Endothelial cell of umbilical vein (primary cell): ENCODE measurements around the gene MOB3B. TPM values are rescaled to one million over a fixed set of nuclear protein-coding genes. Genes with fewer than 3 reads are reported as not detected.

Experiments used
- BruUV-seq: library from RNA; stranded (reverse); fragments of 400-500 nt; replicated peaks from 2 replicates; lab custom pipeline; 2021; lab: Mats Ljungman, UMichigan
- CTCF ChIA-PET: fragments of 300-600, 350-600 bp; sonication (Branson Sonifier 250); formaldehyde crosslinking; loops from one replicate; lab custom pipeline; 2021; ENCODE audit warnings: antibody characterized with exemption, inconsistent platforms; lab: Charles Lee
- POLR2A ChIA-PET: fragments of 300-600, 350-600 bp; sonication (Branson Sonifier 250); formaldehyde crosslinking; loops from one replicate; lab custom pipeline; 2021; ENCODE audit warnings: antibody characterized with exemption, inconsistent platforms; lab: Charles Lee
- DNase-seq: peaks from one replicate; pipeline ENCODE4 v3.0.0-alpha.2; 2011; ENCODE audit warnings: low read depth, low spot score
- FAIRE-seq: peaks from 2 replicates; lab custom pipeline; 2011; peaks lifted over from hg19 to GRCh38; lab: Jason Lieb, UNC
- H2AFZ ChIP-seq: 2 replicates; pipeline ENCODE4 v1.6.0; 2012; ENCODE audit warnings: low read depth, low read length, control low read depth, inconsistent platforms
- H3K27ac ChIP-seq: 2 replicates; pipeline ENCODE4 v1.5.1; 2011; ENCODE audit warnings: low read depth, mild to moderate bottlenecking, control low read depth, low read length, moderate library complexity; ENCODE audit not compliant: insufficient read depth
- H3K27me3 ChIP-seq, 2 experiments: 2 replicates each; pipeline versions ENCODE4 v1.6.0 to v1.6.1; 2011; ENCODE audit warnings: low read length in 2 of 2, mixed read lengths in 1 of 2; ENCODE audit not compliant: control insufficient read depth in 2 of 2, insufficient read depth in 2 of 2
- H3K36me3 ChIP-seq, 2 experiments: 2 replicates in 1 of 2; 3 replicates in 1 of 2; pipeline ENCODE4 v1.5.1; 2011; ENCODE audit warnings: low read length in 2 of 2, mild to moderate bottlenecking in 1 of 2, moderate library complexity in 1 of 2; ENCODE audit not compliant: control insufficient read depth in 2 of 2, insufficient read depth in 2 of 2; ENCODE audit errors: extremely low read depth in 1 of 2
- H3K4me1 ChIP-seq: 3 replicates; pipeline ENCODE4 v1.5.1; 2011; ENCODE audit warnings: mild to moderate bottlenecking, low read length; ENCODE audit not compliant: control insufficient read depth, insufficient read depth; ENCODE audit errors: extremely low read depth
- H3K4me2 ChIP-seq: 2 replicates; pipeline ENCODE4 v1.6.1; 2011; ENCODE audit warnings: low read length, control low read depth, mixed read lengths; ENCODE audit not compliant: insufficient read depth
- H3K4me3 ChIP-seq, 3 experiments: fragments of 200-600 bp in 1 of 3; sonication (generic), shearing (Covaris generic) in 1 of 3; replicated peaks in 1 of 3; 2 replicates each; pipeline ENCODE4 v1.5.1; 2011 to 2016; ENCODE audit warnings: control low read depth in 3 of 3, low read length in 3 of 3, mild to moderate bottlenecking in 2 of 3, inconsistent platforms in 1 of 3, low read depth in 1 of 3, moderate library complexity in 1 of 3; ENCODE audit not compliant: insufficient read depth in 1 of 3
- H3K79me2 ChIP-seq: 2 replicates; pipeline ENCODE4 v1.6.0; 2012; ENCODE audit warnings: low read length, inconsistent platforms; ENCODE audit not compliant: control insufficient read depth, insufficient read depth
- H3K9ac ChIP-seq: replicated peaks from 2 replicates; pipeline ENCODE3; 2011; ENCODE audit warnings: low read length, control low read depth; ENCODE audit not compliant: insufficient read depth; ENCODE audit errors: extremely low read depth
- H3K9me1 ChIP-seq: replicated peaks from 3 replicates; pipeline ENCODE4 v1.6.0; 2011; ENCODE audit warnings: mild to moderate bottlenecking, low read length; ENCODE audit not compliant: control insufficient read depth, insufficient read depth; ENCODE audit errors: extremely low read depth
- H3K9me3 ChIP-seq: replicated peaks from 2 replicates; pipeline ENCODE4 v1.5.1; 2012; ENCODE audit warnings: low read length, inconsistent platforms; ENCODE audit not compliant: control insufficient read depth, insufficient read depth
- H4K20me1 ChIP-seq: replicated peaks from 2 replicates; pipeline ENCODE3; 2011; ENCODE audit warnings: mild to moderate bottlenecking, low read length; ENCODE audit not compliant: control insufficient read depth, insufficient read depth; ENCODE audit errors: extremely low read depth
- EZH2 ChIP-seq: IDR thresholded peaks from 2 replicates; pipeline ENCODE4 v1.6.1; 2012; ENCODE audit warnings: borderline replicate concordance, low read depth, mild to moderate bottlenecking, moderate library complexity, low read length, inconsistent platforms; ENCODE audit not compliant: severe bottlenecking
- FOS ChIP-seq: IDR thresholded peaks from 2 replicates; pipeline ENCODE4 v1.6.1; 2011; ENCODE audit warnings: mild to moderate bottlenecking, low read length, moderate library complexity, borderline replicate concordance; ENCODE audit not compliant: insufficient read depth
- GATA2 ChIP-seq: IDR thresholded peaks from 2 replicates; pipeline ENCODE4 v1.7.0; 2011; ENCODE audit warnings: low read depth, mild to moderate bottlenecking, moderate library complexity, mixed read lengths, low read length; ENCODE audit not compliant: insufficient read length, insufficient read depth
- JUN ChIP-seq: IDR thresholded peaks from 2 replicates; pipeline ENCODE4 v1.6.1; 2011; ENCODE audit warnings: borderline replicate concordance, low read depth; ENCODE audit not compliant: insufficient read length, insufficient read depth
- MYC ChIP-seq: IDR thresholded peaks from one replicate; pipeline ENCODE4 v1.6.1; 2011; ENCODE audit warnings: mild to moderate bottlenecking, low read depth, low read length
- POLR2A ChIP-seq: IDR thresholded peaks from 2 replicates; pipeline ENCODE4 v1.6.1; 2012; ENCODE audit warnings: low read depth, mild to moderate bottlenecking, control low read depth, low read length
- POLR2AphosphoS5 ChIP-seq: IDR thresholded peaks from 2 replicates; pipeline ENCODE4 v1.6.1; 2012; ENCODE audit warnings: low read depth, mild to moderate bottlenecking, control low read depth, low read length, moderate library complexity; ENCODE audit not compliant: insufficient read depth
- dilution Hi-C: fragments of 300-500 bp; cut with MboI; formaldehyde crosslinking; loops from one replicate; pipeline ENCODE4 v1.15.0; 2019; ENCODE audit warnings: low sequenced_read_pairs; ENCODE audit not compliant: extremely low pct_ligation_motif_present
- intact Hi-C: fragments of 100-400 bp; cut with micrococcal nuclease; formaldehyde crosslinking; loops from one replicate; pipeline ENCODE4 v1.10.0; 2022
- polyA plus RNA-seq, 4 experiments: library from polyadenylated mRNA; depleted of rRNA in 3 of 4; stranded (reverse) in 3 of 4; unstranded in 1 of 4; fragments of >200 nt; gene quantifications; 2 replicates each; pipeline versions ENCODE4 v1.2.1 to v1.2.3, GENCODE V29; 2011 to 2012; ENCODE audit warnings: missing spikeins in 1 of 4
- total RNA-seq: library from RNA; stranded (reverse); gene quantifications from 2 replicates; pipeline ENCODE4 v1.2.3, GENCODE V29; 2021
- TF ChIP-seq, protein P1 (sequence below): IDR thresholded peaks from 2 replicates; pipeline ENCODE4 v1.6.1; 2011; ENCODE audit not compliant: insufficient read depth, insufficient read length
- TF ChIP-seq, protein P2 (sequence below), 2 donors: IDR thresholded peaks; 1 replicate in 1 of 2; 2 replicates in 1 of 2; pipeline ENCODE4 v1.5.1; 2011; ENCODE audit warnings: low read length in 2 of 2, mild to moderate bottlenecking in 2 of 2, moderate library complexity in 2 of 2, control low read depth in 1 of 2, inconsistent platforms in 1 of 2, low read depth in 1 of 2; ENCODE audit not compliant: insufficient read depth in 1 of 2; ENCODE audit errors: extremely low read depth in 1 of 2

The MOB3B gene
- total and polyA plus RNA-seq, 2 donors (not counting 3 experiments of a cell fraction or from before 2014, with no cell fraction given): 0.03 TPM; not detected in 1

DNA sequence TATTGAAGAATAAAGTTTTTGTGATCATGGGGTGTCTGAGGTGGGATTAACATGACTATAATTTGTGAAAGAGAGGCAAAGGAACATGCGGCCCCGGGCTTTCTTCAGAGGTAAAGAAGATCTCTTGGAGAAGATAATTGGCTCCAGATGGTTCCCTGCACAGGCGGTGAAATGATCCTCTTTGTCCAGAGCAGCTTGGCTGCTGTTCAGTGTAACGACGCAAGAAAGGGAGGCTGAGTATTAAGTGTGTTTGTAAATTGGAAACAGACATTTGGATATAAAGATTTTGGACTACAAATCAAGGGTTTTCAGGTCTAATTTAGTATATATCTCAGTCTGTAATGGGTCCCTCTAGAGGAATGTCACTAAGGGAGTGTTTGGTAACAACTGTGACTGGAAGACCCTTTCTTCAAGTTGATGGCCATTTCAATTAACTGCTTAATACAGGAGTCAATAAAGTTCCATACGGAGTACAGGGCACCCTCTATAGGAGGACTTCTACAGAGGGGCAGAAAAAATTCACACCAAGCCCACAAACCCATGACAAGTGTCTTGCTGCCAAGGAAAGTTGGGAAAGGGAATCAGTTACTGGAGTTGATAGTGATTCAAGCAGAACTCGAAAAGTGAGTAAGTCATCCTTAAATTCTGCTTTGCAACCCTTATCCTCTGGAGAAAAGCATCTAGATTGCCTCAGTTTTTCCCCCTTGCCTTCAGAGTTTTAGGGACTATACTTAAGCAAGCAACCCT lies 236.8 kb downstream of the MOB3B start:
- dilution Hi-C loops (no loop called here), intact Hi-C loops (no loop called here)
- H3K27ac ChIP-seq: no peak overlapping the region
- FAIRE-seq (no peak), DNase-seq (no peak)
- CTCF ChIA-PET: interaction anchor here (1.3 kb wide), 1 partner anchor 40 kb away, joined by 3 read pairs; no protein-coding TSS in a partner anchor
- no peak overlapping the region for H3K4me2 ChIP-seq
- H3K36me3 ChIP-seq: no peaks in the 10 kb centered on the region
- TF ChIP-seq FOS (no peak), MYC (no peak), JUN (no peak), GATA2 (no peak), POLR2AphosphoS5 (no peak), POLR2A (no peak), EZH2 (no peak)
- TF ChIP-seq, protein P1, sequence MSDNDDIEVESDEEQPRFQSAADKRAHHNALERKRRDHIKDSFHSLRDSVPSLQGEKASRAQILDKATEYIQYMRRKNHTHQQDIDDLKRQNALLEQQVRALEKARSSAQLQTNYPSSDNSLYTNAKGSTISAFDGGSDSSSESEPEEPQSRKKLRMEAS: no peak
- TF ChIP-seq, protein P2, sequence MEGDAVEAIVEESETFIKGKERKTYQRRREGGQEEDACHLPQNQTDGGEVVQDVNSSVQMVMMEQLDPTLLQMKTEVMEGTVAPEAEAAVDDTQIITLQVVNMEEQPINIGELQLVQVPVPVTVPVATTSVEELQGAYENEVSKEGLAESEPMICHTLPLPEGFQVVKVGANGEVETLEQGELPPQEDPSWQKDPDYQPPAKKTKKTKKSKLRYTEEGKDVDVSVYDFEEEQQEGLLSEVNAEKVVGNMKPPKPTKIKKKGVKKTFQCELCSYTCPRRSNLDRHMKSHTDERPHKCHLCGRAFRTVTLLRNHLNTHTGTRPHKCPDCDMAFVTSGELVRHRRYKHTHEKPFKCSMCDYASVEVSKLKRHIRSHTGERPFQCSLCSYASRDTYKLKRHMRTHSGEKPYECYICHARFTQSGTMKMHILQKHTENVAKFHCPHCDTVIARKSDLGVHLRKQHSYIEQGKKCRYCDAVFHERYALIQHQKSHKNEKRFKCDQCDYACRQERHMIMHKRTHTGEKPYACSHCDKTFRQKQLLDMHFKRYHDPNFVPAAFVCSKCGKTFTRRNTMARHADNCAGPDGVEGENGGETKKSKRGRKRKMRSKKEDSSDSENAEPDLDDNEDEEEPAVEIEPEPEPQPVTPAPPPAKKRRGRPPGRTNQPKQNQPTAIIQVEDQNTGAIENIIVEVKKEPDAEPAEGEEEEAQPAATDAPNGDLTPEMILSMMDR (IDR thresholded peaks at IDR 0.05; ENCODE audit: extremely low read depth in 1 of 2, insufficient read depth in 1 of 2, low read depth in 1 of 2, low read length in 2 of 2): no peak
- H4K20me1 ChIP-seq: no peaks in the 10 kb centered on the region
- H3K4me1 ChIP-seq: no peaks in the 10 kb centered on the region
- H3K9ac ChIP-seq: no peak overlapping the region
- peaks cover 3 to 9% of the 10 kb centered on the region in 2 experiments for H3K27me3 ChIP-seq
- no peak overlapping the region for H3K4me3 ChIP-seq
- POLR2A ChIA-PET: no interaction called here
- BruUV-seq: no TSS peak
- H3K9me3 ChIP-seq: no peaks in the 10 kb centered on the region
- no peak overlapping the region for H2AFZ ChIP-seq
- no peaks in the 10 kb centered on the region for H3K79me2 ChIP-seq
- H3K9me1 ChIP-seq: no peaks in the 10 kb centered on the region
